Heart left ventricle (tissue), 13 donors: ENCODE data around the gene ING1.
"Not testable (repeated sequence)": the region's sequence is repeated elsewhere in the genome, so short reads cannot be mapped to it uniquely, and the experiment has no call there.

Experiments used
- POLR2A ChIP-seq, 2 donors: fragments of 450-650 bp; IDR thresholded peaks; one replicate each; pipeline ENCODE4 v1.6.1; 2017; ENCODE audit warnings: antibody characterized with exemption in 2 of 2, mild to moderate bottlenecking in 2 of 2, moderate library complexity in 2 of 2
- TF ChIP-seq, protein P1 (sequence below), 12 donors: fragments of 200-600 bp; sonication (generic) in 4 of 12; IDR thresholded peaks; one replicate each; pipeline versions ENCODE4 v1.5.0 to v1.8.0; 2018 to 2022; ENCODE audit warnings: antibody characterized with exemption in 12 of 12, mild to moderate bottlenecking in 5 of 12
- donor health status: ischemic (EF 13 %, LVEDD 7.1; RV severe dilation, severe dysfunction).
- donor health status: DM: no; HTN: yes; CAD: no.
- donor health status: DM: no; HTN: no; CAD: no.
- donor health status: ischemic (EF 25% LVEDD 6.9; RV normal size, moderate dysfunction).
- donor health status: ischemic (EF 25% LVEDD 5.7; RV mildly dilated, moderate dysfunction).
- donor health status: ischemic (EF 35%, LVEDD 5.7; RV mildly dilated, moderate dysfunction).
- donor health status: nonischemic (EF 11% LVEDD 7.7; RV severe dilation, severe dysfunction).
- donor health status: DM: yes; HTN: yes; CAD: no.
- donor health status: PGD.
- donor health status: ischemic (EF 29% LVEDD 5.4; RV normal size, mild dysfunction).
- donor health status: nonischemic (EF 23%, LVEDD 6.1; RV moderate dilation, normal function).

DNA sequence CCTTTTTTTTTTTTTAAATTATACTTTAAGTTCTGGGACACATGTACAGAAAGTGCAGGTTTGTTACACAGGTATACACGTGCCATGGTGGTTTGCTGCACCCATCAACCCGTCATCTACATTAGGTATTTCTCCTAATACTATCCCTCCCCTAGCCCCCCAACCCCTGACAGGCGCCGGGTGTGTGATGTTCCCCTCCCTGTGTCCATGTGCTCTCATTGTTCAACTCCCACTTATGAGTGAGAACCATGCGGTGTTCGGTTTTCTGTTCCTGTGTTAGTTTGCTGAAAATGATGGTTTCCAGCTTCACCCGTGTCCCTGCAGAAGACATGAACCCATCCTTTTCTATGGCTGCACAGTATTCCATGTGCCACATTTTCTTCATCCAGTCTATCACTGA lies 17.7 kb upstream of the ING1 start:
- TF ChIP-seq, protein P1, sequence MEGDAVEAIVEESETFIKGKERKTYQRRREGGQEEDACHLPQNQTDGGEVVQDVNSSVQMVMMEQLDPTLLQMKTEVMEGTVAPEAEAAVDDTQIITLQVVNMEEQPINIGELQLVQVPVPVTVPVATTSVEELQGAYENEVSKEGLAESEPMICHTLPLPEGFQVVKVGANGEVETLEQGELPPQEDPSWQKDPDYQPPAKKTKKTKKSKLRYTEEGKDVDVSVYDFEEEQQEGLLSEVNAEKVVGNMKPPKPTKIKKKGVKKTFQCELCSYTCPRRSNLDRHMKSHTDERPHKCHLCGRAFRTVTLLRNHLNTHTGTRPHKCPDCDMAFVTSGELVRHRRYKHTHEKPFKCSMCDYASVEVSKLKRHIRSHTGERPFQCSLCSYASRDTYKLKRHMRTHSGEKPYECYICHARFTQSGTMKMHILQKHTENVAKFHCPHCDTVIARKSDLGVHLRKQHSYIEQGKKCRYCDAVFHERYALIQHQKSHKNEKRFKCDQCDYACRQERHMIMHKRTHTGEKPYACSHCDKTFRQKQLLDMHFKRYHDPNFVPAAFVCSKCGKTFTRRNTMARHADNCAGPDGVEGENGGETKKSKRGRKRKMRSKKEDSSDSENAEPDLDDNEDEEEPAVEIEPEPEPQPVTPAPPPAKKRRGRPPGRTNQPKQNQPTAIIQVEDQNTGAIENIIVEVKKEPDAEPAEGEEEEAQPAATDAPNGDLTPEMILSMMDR (IDR thresholded peaks at IDR 0.05) = not testable (repeated sequence)
- not testable (repeated sequence) for TF ChIP-seq POLR2A (IDR thresholded peaks at IDR 0.05)
